GM18499 (cell line): ENCODE results near the gene ANKRD52.

ENCODE experiments used
- ATAC-seq: cut with Tn5 transposase; IDR thresholded peaks from one replicate; pipeline ENCODE4 v1.9.1; 2021; ENCODE audit warnings: moderate number of reproducible peaks; ENCODE audit not compliant: insufficient read depth, unreplicated experiment

Gene ANKRD52

DNA sequence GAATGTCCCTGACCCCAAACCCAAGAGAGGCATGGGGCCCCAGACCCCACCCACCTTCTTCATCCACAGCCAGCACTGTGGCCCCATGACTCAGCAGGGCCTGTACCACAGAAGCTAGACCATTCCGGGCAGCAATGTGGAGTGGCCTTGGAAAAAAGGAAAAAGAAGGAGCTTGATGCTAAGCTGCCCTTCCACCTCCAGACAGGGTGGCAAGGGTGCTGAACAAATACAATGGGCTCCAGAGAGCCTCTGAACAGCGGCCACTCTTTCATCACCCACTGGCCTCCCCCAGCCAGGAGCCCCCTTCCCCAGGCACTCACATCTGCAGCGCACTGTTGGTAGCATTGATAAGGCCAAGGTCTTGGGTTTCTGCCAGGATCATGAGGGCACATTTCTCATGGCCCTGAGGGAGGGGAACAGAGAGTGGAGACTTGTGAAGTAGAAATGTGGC is 14.4 kb downstream of the ANKRD52 start:
- no peak for ATAC-seq

DNA sequence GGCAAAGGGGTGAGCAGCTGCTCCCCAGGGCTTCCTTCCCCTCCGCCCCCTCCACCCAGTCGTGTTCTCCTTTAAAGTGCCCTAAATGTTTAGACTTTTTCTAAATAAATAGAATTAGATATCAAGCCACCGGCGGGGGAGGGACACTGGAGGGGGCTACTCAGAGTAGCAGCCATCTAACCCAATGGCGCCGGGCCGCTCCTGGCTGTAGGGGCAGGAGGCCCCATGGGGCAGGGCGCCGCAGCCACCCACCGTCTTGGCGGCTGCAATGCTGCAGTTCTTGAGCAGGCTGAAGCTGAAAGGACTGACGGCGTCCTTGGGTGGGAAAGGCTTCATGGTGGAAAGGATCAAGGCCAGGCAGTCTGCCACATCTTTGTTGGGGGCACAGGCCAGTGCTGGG is 15.2 kb downstream of the ANKRD52 start:
- no peak for ATAC-seq

DNA sequence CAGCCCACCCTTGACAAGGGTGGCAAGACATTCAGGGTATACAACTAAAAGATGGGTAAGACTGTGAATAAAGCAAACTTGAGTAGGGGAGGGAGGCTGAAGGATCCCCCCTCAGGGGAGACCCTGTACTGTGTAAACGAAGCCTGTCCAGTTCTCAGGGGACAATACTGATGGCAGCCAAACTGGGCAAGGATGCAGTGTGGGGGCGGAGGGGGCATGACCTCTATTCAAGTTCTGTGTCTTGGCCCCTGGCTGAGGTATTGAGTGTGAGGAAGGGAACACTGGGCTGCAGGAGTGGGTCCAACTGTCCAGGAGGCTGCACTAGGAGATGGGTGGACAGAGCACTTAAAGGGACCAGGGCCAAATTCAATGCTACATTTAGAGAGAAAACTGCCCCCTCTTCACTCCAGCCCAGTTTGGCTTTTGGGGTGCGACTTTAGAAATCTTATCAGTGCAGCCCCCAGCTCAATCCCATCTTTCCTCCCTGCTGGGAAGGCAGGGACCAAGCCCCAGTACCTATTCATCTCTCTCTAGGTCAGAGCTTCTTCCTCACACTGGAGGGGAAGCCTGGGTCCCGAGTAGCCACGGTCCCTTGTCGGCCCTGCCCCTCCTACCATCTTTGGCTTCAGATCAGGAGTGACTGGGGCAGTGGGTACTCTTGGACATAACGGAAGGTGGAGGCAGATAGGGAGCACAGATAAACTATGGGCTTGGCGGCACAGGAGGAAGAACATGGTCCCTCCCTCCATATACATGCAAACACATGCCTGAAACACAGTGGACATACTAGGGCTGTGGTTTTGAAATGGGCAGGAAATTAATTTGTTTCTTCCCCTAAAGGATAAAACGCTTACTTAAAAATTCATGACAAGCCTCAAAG is 16.5 kb downstream of the ANKRD52 start:
- ATAC-seq, result no peak

DNA sequence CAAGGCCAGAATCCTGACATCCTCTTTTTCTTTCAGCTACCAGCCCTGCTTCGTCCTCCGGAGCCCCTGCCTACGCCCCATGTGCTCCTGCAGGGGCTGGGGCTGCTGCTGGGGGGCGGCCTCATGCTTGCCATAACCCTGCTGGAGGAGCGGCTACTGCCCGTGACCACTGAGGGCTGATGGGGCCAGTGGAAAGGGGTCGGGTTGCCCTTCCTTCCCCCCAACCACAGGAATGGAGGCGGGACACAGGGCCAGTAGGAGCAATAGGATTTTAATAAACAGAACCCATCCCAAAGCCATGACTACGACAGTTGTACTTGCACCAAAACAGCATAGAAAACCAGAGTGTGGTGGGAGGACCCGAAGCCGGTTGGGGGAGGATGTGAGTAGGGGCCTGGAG is 20.6 kb downstream of the ANKRD52 start:
- no peak for ATAC-seq

DNA sequence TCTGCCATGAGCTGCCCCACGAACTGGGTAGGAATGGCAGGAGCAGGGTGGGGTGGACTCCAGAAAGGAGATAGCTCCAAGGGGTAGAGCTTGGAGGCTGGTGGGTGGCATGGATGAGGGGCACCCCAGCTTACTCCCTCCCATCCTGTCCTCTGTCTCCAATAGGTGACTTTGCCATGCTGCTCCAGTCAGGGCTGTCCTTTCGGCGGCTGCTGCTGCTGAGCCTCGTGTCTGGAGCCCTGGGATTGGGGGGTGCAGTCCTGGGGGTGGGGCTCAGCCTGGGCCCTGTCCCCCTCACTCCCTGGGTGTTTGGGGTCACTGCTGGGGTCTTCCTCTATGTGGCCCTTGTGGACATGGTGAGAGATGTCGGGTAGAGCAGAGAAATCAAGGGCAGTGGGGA is 21.2 kb downstream of the ANKRD52 start:
- ATAC-seq, result no peak

DNA sequence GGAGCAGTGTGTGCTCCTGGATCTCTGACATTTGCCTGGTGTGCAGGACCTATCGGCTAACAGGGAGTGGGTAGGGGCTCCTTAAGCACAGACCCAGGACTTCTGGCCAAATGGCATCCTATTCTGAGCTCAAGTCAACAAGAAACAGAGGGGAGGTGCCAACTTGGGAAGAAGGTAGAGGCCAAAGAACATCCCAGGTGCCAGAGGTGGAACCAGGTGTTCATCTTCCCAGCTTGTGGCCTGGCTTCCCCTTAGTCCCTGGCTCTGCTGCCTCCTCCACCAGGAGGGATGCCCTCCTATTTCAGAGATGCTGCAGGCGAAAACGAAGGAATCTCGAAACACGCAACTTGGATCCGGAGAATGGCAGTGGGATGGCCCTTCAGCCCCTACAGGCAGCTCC is 22.1 kb downstream of the ANKRD52 start:
- ATAC-seq, result no peak

DNA sequence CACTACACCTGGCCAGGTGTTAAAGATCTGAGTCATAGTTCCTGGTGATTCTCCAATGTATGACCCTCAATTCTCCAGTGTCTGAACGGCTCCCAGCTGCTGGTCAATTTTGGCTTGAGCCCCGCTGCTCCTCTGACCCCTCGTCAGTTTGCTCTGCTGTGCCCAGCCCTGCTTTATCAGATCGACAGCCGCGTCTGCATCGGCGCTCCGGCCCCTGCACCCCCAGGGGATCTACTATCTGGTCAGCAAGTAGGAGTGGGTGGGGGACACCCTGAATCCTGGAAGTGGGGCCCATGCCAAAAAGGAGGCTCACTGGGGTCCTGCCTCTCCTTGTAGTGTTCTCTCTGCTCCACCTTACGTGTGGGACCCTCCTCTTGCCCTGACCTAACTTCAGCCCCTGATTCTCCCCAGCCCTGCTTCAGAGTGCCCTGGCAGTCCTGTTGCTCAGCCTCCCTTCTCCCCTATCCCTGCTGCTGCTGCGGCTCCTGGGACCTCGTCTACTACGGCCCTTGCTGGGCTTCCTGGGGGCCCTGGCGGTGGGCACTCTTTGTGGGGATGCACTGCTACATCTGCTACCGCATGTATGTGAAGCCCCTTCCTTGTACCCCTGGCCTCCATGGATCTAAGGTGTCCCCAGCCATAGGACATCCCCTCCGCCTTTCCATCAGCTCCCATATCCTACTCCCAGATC is 23.3 kb downstream of the ANKRD52 start:
- ATAC-seq, result no peak

DNA sequence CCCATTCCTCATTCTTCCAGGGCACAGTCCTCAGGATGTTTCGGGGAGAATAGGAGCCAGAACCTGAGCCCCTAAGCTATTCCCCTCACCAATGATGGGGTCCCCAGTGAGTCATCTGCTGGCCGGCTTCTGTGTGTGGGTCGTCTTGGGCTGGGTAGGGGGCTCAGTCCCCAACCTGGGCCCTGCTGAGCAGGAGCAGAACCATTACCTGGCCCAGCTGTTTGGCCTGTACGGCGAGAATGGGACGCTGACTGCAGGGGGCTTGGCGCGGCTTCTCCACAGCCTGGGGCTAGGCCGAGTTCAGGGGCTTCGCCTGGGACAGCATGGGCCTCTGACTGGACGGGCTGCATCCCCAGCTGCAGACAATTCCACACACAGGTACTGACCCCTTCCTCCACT is 27.0 kb downstream of the ANKRD52 start:
- ATAC-seq, result no peak

DNA sequence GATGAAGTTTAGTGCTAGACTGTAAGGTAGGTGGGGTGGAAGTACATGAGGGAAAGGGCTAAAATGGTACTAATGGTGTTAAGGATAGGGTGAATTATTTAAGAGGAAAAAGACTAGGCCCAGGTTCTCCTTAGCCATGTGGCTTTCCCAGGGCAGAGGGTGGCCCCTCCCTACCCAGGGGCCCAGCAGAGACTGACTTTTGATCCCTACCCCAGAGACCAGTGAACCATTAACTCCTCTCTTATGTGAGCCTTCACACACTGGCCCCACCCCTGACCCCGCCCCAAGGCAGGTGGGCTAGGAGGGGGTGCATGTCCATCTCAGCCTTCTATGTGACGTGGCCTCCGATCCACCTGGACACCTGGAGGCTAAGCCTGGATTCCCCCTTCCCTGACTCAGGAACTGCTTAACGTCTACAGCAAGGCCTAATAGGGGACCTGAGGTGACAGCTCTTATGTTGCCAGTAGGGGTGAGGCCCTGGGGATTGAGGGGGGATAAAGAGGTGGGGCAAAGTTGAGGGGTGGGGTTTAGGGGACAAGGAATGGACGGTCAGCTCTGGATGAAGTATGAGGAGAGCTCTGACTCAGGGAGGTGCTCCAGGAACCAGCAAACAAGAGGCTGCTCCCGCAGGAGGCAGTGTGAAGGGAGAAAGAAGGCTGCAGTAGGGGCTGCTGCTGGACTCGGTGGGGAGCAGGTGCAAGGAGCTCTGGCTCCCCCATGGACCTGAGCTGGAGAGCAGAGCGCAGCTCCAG is 27.6 kb downstream of the ANKRD52 start:
- ATAC-seq, result no peak

DNA sequence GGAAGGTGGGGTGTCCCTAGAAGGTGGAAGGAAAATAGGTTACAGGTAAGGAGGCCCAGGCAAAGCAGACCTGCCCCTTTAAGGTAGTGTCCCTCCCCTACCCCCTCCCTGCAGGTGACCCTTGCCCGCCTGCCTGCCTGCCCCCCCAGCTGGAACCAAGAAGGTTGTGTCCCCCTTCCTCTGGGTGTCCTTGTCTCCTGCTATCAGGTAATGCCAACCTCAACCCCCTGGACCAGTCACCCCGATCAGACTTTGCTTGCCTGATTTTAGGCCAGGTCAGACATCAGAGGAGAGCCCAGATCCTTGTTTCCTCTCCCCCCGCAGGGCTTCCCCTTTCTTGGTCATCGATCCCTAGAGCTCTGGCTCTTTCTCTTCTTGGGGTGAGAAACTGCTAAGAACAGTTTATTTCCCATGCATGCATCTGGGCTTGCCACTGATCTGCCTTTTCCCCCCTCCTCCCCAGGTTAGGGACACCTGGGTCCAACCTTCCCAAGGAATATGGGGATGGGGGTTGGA is 28.2 kb downstream of the ANKRD52 start, which contains the start of gene SLC39A5:
Gene SLC39A5 (plus strand): TSS at position 136 of the 516 bp plus-strand sequence. CDS start 1,224 bp downstream, outside the sequence.
- ATAC-seq, result no peak

DNA sequence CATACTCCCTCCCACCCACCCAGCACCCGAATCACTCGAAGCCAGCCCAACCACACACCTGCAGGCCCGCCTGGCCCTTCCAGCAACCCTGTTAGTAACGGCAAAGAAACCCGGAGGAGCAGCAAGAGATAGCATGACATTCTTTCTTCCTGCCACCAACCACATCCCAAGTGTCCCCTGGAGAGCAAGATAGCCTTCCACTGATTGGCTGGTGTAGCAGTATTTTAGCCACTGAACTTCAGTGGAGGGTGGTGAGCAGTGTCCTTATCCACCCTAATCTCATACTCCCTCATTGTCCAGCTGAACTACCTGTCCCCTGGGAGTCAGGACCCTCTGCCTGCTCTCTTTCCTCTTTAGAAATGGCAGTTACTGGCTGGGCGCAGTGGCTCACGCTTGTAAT is 29.1 kb downstream of the ANKRD52 start:
- no peak for ATAC-seq

DNA sequence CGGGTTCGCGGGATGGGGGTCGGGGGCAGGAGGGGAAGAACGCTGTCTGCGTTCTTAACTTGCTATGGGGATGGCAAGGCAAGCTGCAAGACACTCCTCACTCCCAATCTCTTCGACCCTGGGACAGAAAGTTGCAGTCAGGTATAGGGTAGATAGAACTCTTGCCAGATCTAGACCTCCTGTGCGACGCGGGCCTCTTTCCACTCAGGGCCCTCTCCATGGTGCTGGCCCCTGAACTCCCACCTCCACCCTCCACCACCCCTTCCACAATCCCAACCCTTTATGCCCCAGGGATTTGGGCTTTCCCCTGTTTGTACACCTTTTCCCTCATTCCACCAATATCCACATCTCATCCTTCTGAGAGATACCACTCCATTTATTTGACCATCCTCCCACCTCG is 33.2 kb downstream of the ANKRD52 start:
- no peak for ATAC-seq

DNA sequence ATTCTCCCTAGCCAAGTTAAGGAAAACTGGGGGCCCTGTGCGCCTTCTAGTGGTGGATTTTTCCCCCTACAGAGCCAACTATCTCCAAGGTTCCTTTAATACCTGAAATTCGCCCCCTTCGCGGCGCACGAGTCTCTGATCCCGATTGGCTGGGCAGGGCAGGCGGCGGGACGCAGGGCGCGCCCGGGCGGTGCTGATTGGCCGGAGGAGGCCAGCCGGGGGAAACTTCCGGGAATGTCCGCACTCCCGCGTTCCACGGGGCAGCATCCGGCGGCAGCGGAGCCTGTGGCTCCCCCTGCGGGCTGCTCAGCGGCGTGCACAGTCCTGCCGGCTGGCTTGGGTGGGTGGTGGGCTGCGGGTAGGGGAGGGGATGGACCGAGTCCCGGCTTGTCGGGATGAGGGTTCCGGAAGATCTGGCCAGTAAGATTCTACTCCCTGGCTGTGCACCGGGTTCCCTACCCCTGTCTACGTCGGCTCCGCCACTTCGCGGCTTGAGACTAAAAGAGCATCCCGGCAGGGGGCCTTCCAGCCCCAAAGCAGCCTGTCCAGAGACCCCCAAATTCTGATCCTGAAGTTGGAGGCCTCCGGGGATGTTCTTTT is 34.0 kb downstream of the ANKRD52 start, which contains the start of gene NABP2:
Gene NABP2 (plus strand): TSS at position 241 of the 600 bp plus-strand sequence. CDS start 515 bp downstream, outside the sequence.
- peak; percentile 40 for ATAC-seq

DNA sequence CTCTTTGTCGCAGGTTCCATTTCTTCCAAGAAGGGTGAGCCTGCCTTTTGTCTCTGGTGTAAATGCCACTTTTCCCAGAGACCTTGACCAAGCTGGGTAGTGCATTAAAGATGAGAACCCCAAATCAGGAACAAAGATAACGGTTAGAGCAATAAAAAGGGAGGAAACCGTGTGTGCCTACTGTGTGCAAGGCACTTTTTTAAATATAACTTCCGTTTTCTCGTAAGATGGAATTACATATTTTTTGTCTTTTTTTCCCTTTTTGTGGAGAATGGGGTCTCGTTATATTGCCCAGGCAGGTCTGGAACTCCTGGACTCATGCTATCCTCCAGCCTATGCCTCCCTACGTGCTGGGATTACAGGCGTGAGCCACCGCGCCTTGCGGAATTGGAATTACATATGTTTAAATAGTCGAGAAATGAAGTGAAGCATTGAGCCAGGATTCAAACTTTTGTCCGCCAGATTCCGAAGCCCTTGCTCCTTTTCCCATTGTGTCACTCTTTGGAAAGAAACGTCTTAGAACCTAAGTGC is 34.5 kb downstream of the ANKRD52 start:
- ATAC-seq, result no peak

DNA sequence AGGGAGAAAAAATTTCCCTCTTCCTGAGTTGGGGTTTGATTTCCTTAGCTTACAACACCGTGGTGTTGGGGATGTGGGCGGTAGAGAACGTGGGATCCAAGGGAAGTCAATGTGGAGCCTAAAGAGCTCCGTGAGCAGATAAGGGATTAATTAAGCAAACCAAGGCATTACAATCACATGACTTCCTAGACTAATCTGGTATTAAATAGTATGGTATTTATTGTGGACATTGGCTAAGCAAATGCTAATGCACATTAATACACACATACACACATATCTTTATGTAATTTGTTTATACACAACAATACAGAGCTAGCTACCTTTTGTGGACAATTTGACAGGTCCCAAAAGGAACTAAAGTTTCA is 35.7 kb downstream of the ANKRD52 start:
- no peak for ATAC-seq

DNA sequence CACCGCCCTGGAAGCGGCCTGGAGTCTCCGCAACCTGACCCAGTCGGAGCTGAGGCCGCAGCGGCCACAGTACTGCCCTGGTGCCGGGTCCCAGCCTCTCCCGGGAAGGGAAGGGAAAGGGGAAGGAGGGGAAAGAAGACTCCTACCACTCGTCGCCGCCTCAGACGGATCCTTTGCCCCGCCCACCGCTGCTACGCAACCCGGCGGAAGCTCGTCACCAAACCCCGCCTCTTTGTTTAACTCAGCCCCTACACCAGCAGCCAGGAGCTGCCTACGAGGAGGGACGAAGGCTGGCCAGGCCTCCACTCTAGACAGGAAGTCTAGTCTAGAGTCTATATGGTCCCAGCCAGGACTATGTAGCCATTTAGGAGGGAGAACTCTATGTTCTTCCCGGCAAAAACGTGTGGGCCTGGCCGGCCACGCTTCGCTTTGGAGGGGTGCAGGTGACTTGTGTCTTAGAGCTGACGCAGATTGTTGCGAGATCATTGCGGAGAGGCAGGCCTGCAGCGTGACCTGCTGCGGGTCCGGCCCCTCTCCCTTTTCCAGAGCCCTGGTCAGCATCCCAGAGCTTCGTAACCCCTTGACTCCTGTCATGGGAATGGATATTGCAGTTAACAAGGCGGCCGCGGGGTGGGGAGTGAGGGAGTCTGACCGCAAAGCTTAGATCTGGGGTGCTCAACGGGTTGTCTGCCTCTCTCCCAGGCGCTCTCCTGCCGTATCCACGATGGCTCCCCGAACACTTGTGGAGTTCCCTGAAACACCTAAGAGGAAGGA is 36.2 kb downstream of the ANKRD52 start, which contains the start of gene RNF41:
Gene RNF41 (minus strand): TSS at position 166 of the 774 bp plus-strand sequence. CDS start 7,875 bp downstream, outside the sequence.
- peak; percentile 77 for ATAC-seq

DNA sequence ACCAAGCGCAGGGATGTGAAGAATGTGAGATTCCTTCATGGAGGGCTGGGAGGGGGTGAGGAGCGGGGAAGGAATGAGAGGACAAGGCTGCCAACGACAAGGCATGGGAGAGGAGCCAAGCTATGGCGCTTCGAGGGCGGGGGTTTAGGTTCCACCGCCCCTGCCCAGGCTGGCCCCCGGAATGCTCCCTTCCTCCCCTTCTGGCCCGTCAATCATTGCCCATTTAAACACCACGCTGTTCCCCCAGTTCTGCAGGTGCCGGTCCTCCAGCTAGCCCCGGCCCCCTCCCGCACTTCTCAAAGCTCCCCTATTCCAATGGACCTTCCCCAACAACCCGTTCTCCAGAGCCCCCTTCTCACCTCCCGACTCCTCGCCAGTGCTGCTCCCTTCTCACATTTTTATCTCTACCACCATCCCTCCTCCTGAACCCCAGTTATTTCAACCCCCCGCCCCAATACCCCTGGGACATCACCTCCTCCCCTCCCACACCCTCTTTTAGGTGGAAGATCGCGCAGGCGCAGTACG is 36.9 kb downstream of the ANKRD52 start:
- no peak for ATAC-seq

DNA sequence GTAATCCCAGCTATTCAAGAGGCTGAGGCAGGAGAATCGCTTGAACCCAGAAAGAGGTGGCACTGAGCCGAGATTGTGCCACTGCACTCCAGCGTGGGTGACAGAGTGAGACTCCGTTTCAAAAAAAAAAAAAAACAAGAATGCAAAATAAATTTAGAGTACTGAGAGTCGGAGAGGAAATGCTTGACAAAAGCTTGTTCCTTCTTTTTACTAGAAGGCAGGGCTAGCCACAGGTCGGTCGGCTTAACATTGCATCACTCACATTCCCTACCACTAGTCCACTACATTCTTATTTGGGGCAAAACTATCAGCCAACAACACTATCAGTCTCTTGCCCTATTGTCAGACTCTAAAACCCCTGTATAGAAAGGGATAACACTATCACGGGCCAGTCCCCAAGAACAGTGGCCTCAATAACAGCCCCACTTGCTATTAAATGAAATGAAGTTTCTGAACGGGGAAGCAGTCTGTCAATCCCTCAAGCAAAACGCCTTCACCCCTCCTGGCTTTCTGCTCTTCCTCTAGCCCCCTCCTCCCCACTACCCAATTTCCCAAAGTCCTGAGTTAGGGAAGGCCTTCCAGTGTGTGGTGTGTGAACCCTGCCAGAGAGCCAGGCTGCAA is 37.5 kb downstream of the ANKRD52 start:
- no peak for ATAC-seq
